SKM-1 treated with dmso at 0.1 percent for 144 hours (cell line): ENCODE results near the gene SPTY2D1.

Source experiments
- DNase-seq: peaks from one replicate; lab custom pipeline; 2025; ENCODE audit not compliant: unreplicated experiment; lab: John Stamatoyannopoulos, UW

The SPTY2D1 gene

DNA sequence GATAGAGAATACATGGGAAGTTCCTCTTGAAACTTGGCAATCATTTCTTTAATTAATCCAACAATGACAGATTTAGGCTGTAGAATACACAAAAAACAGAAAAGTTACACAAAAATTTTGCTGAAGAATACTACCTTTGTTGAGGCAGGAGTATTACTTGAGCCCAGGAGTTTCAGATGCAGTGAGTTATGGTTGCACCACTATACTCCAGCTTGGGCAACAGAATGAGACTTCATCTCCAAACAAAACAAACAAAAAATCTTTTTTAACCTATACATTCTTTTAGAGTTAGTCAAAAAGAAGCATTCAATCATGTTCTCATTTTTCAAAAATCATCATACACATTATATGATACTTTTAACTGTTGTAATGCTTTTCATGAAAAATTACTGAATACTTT, 67.7 kb downstream of the SPTY2D1 start:
- no peak for DNase-seq

DNA sequence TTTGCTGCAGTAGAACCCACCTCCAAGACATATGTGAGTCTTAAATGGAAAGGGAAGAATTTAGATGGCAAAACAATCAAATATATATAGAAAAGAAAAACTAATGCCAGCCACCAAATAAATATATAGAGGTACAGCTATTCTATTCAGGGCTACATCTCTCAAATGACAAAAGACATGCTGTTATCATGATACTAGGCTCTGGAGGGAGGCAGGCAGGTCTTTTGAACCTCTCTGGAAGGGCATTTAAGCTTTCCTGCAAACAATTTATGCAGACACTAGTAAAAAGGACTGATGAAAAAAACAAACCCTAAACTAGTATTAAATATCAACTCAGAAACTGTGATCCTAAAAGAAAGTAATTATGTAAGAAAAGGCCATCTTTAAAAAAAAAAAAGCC, 70.0 kb downstream of the SPTY2D1 start:
- no peak for DNase-seq

- no peak for DNase-seq
Measured at GRCh38 chr11:18563090-18563730, 70.9 kb downstream of the SPTY2D1 start.
